HG02840 (cell line): ENCODE data around the gene PAFAH1B1.

ENCODE experiments used
- ATAC-seq: cut with Tn5 transposase; IDR thresholded peaks from one replicate; pipeline ENCODE4 v1.9.1; 2021; ENCODE audit warnings: mild to moderate bottlenecking, moderate library complexity, moderate number of reproducible peaks; ENCODE audit not compliant: unreplicated experiment, low FRiP score

Gene PAFAH1B1

DNA sequence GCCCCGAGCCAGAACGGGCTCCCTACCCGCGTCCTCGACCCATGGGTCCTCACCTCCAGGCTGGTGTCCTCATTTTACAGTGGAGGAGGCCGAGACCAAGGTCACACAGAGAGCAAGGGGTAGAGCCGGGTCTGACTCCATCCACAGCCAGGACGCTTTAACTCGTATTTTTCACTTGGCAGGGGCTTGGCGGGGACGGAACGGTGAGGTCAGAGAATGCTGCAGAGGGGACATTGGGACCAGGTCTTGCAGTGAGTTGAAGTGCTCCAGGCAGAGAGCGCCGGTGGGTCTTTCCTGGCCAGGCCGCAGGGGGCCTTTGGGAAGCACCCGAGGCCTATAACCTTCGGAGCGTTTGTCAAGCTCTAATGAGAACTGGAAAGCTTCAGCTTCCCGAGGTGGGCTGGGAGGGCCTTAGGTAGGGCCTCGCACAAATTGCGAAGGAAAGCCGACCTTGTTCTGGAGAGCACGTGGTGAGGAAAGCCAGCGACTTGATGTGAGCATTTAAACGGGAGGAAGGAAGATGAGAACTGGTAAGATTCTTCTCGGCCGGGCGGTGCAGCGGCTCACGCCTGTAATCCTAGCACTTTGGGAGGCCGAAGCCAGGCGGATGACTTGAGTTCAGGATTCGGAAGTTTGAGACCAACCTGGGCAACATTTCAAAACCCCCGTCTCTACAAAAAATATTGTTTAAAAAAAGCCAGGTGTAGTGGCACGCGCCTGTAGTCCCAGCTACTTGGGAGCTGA, 119.0 kb downstream of the PAFAH1B1 start:
- no peak for ATAC-seq

GRCh38 chr17:2713881-2714280, 120.4 kb downstream of the PAFAH1B1 start:
- no peak for ATAC-seq

GRCh38 chr17:2716649-2717048, 123.2 kb downstream of the PAFAH1B1 start:
- no peak for ATAC-seq

DNA sequence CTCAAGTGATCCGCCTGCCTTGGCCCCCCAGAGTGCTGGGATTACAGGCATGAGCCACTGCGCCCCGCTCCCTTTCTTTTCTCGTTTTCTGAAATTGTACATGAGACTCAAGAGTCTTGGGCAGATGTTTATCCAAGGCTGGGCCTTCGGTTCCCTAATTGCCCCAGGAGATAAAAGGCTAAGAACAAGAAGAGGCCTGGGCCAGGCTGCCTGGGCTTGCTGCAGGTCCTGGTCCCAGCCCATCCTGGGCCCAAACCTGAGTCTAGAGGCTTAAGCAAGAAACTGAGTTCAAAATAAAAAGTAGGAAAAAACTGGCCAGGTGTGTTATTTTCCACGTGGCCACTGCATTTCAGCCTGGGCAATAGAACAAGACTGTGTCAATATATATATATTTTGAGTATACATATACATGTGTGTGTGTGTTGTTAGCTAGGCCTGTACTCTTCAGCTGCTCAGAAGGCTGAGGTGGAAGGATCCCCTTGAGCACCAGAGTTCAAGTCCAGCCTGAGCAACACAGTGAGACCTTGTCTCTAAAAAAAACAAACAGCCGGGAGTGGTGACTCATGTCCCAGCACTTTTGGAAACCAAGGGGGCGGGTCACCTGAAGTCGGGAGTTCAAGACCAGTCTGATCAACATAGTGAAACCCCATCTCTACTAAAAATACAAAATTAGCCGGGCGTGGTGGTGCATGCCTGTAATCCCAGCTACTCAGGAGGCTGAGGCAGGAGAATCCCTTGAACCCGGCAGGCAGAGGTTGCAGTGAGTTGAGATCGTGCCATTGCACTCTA, 124.9 kb downstream of the PAFAH1B1 start:
- no peak for ATAC-seq

DNA sequence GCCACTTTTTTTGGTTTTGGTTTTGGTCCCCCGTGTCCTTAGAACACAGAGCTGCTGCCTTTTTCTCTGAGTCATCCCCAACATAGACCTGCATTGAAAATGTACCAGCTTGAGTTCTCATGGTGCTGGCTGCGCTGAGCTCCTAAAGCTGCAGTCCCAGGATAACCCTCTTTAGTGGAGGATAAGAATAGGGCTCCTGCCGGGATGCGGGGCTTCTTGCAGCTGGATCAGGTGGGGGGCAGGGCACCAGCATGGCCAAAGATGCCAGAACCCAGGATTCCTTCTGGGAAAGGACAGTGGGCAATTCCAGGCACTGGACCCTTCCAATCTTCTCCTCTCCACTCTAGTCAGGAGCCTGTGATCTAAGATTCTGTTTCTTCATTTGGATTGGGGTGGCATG, 126.4 kb downstream of the PAFAH1B1 start:
- ATAC-seq, result no peak

DNA sequence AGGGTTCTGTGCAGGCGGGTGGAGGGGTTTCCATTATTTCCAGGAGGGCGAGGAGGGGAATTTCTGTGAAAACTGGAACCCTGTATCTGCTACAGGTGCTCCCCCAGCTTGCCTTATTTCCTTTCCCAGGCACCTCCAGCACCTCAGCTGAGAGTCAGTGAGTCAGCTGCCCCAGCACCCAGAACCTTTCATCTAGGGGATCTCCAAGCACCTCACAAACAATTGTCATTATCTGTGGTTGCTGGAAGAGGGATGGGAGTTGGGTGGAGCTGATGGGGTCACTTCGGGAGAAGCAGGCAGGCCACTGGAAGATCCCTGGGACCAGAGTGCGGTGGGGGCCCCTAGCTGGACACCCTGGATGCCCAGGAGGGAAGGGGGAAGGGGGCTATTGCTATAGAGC, 128.1 kb downstream of the PAFAH1B1 start:
- ATAC-seq, result no peak

DNA sequence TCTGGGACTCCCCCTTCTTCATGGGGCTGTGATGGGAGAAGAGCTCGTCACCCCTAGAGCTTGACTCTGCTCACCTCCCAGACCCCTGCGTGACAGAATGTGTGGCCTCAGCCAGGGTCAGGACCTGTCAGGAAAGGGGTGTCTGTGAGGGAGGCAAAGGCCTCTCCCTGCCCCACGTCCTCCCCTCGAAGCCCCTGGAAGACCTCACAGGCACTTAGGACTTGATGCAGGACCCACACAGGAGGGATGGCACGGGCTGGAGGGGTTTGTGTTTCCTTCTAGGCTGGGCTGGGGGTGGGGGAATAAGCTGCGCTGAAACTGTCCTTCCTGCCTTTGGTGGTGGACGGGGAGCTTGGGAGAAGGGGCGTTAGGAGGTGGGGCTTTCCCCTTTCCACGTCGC, 129.2 kb downstream of the PAFAH1B1 start:
- no peak for ATAC-seq

- ATAC-seq, result no peak
These were observed 130.1 kb downstream of the PAFAH1B1 start for GRCh38 chr17:2723505-2723996.

DNA sequence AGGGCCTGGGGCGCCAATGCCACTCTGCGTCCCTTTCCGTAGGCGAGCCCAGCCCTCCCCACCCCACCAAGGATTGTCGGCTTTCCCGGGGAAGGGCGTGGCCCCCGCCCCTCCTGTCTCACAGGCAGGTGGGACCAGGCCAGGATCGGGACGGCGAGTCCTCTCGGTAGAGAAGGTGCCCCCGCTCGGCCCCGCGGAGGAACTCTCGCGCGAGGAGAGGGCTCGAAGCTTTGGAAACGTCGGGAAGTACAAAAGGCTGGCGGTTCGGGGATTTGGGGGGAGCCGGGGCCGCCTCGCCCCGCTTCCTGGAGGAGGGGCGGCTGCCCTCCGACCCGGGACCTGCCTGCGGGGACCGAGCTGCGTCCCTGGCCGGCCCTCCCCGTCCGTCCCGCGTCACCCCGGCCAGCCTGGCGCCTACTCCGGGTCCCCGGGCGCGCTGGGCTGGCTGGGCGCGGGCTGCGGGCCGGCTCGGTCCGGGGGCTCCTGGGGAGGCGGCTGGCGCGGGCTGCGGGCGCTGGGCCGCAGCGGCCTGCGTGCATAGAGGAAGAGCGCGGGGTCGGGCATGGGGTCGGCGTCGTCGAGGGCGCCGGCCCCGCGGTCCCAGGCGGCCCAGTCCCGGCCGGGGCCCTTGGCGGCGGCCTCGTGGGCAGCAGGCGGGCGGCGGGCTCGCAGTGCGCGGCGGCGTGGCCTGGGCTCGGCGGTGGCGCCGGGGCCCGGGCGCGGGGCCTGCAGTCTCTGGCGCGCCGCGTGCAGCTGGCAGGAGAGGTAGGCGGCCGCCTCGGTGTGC, 130.7 kb downstream of the PAFAH1B1 start:
- no peak for ATAC-seq

GRCh38 chr17:2724784-2725164, 131.3 kb downstream of the PAFAH1B1 start:
- ATAC-seq, result no peak

- ATAC-seq, result no peak
These were observed 137.4 kb downstream of the PAFAH1B1 start for GRCh38 chr17:2730764-2731353.

DNA sequence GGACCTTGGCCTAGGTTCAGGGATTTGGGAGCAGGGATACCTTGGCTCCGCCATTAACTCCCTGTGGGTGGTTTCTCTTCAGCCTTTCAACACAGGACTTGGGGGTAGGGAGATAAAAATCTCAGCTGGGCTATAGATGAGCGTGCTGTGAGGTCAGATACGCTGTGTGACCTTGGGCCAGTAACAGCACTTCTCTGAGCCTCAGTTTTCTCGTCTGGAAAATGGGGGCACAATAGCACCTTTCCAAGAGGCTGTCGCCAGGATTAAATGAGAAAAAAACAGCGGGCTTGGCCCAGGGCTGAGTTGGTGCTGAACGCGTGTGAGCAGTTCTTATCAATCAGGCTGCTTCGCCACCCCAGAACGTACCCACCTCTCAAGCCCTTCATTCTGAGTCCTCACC, 138.4 kb downstream of the PAFAH1B1 start:
- no peak for ATAC-seq

GRCh38 chr17:2734939-2735338, 141.5 kb downstream of the PAFAH1B1 start:
- ATAC-seq, result no peak
